Stimulated activated CD4-positive, alpha-beta T cell treated with anti-CD3 and anti-CD28 coated beads, Interleukin-2, amount 100 ng/mL, for 48 hours (primary cell): ENCODE data around the gene ZFY.
"Not testable (repeated sequence)": the region's sequence is repeated elsewhere in the genome, so short reads cannot be mapped to it uniquely, and the experiment has no call there.

ENCODE experiments used
- DNase-seq, 2 donors: peaks; one replicate each; pipeline ENCODE4 v3.0.0-alpha.2; 2020

ZFY gene

DNA sequence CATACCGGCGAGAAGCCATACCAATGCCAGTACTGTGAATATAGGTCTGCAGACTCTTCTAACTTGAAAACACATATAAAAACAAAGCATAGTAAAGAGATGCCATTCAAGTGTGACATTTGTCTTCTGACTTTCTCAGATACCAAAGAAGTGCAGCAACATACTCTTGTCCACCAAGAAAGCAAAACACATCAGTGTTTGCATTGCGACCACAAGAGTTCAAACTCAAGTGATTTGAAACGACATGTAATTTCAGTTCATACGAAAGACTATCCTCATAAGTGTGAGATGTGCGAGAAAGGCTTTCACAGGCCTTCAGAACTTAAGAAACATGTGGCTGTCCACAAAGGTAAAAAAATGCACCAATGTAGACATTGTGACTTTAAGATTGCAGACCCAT is 44.1 kb downstream of the ZFY start:
- no peak for DNase-seq

- no peak for DNase-seq
Measured at GRCh38 chrY:2984491-2984890, 49.3 kb downstream of the ZFY start.

- not testable (repeated sequence) for DNase-seq
Measured at GRCh38 chrY:2987178-2987577, 52.0 kb downstream of the ZFY start.

GRCh38 chrY:2997369-2997768 is 62.2 kb downstream of the ZFY start:
- DNase-seq = not testable (repeated sequence)

DNA sequence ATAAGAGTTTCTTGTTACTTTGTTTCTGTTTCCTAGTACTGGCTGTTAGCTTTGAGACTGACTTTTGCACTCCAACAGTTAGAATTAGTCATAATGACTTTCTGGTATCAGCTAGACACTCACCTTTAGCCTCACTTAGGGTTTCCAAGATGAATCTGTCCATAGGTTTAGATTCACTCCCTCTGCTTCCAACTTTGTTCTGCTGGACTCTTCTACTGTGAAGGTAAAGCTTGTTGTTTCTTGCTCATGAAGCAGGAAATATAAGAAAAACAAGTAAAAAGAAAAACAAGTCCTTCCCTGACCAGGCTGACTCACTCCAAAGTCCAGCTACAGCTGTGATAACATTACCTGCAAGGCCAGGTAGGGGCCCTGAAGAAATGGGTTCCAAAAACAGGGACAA is 67.0 kb downstream of the ZFY start:
- no peak for DNase-seq

DNA sequence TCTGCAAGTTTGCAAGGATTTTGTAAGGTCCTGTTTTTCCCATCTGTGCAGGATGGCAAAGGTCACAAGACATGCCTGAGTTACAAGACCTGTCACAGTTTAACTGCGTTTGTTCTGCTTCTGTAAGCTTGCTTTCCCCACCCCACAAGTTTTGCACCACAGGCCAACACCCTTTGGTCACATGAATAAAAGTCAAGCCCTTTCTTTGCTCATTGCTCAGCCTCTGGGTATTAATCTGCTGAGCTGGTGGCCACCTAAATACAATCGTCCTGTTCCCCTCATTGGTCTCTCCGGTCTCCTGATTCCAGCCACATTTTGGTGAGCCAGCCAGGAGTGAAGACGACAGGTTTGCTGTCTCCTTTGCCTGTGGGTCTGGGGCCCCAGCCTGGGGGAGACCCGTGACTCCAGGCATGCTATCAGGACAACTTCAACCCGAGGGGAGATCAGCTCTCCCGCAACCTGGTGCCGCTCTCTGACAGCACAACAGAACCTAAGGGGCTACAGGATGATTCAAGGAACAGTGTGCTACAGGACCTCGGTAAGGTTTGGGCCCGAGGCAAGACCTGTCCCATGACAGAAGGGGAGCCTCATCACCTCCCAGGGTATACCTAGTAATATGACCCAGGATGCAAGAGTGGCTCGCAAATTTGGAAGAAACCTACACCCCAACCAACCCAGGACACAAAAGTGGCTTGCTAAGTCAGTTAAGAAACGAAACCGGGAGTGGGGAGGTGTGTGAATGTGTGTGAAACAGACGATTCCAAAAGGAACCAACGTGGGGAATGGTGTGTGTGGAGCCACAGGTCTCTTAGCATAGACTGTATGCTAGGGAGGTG is 67.7 kb downstream of the ZFY start:
- DNase-seq = no peak

DNA sequence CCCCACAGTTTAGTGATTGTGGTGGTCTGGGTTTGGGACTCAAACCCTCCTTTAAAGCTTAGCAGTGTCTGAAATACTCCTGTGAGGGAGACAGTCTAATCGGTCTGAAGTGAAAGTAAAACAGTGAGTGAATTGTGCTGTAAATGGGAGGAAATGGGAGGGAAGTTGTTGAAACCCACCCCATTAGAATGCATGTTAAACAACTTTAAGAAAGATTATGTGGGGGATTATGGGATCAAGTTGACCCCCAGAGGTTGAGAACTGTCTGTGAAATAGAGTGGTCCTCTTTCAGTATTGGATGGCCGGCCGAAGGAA is 68.3 kb downstream of the ZFY start:
- no peak for DNase-seq

DNA sequence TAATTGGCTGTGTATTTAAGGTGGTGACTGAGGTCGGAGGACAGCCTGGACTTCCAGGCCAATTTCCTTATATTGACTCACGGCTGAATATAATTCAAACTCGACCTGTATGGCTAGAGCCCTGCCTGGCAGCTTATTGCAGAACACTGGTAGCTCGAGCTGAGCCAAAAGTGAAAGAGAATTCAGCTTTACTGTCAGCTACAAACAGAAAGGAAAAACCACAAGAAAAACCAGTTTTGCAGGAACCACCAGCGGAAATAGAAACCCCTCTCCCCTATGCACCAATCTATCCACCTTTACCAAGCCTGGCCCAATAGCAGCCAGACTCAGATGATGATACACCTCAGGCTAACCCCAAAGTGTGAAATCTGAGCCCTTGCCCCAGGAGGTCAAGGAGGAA is 68.7 kb downstream of the ZFY start:
- DNase-seq = no peak

DNA sequence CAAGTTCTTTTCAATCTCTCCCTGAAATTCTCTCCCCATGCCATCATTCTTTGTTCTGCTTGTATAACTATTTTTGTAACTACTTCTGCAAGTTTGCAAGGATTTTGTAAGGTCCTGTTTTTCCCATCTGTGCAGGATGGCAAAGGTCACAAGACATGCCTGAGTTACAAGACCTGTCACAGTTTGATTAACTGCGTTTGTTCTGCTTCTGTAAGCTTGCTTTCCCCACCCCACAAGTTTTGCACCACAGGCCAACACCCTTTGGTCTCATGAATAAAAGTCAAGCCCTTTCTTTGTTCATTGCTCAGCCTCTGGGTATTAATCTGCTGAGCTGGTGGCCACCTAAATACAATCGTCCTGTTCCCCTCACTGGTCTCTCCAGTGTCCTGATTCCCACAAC is 70.8 kb downstream of the ZFY start:
- DNase-seq = not testable (repeated sequence)

GRCh38 chrY:3007967-3008366 is 72.8 kb downstream of the ZFY start:
- no peak for DNase-seq

DNA sequence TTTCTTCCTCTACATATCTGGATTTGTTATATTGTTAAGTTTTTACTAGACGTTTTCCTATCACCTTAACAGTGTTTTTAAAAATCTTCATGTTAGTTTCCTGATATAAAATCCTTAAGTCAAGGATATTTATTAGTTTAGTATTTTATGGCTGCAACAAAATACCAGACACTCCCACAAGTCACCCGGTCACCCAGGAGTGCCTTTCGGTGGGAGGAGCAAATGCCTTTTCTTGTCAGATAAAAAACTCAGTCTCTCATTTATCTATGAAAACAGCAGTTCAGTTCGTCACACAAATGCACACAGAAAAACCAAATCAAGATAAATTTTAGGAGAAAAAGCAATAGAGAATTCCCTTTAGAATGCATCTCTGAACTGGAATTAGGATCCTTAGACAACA is 77.0 kb downstream of the ZFY start:
- DNase-seq = no peak

- no peak for DNase-seq
Measured at GRCh38 chrY:3016594-3016993, 81.4 kb downstream of the ZFY start.

GRCh38 chrY:3018546-3018945 is 83.4 kb downstream of the ZFY start:
- no peak for DNase-seq

- DNase-seq = no peak
Measured at GRCh38 chrY:3019584-3019983, 84.4 kb downstream of the ZFY start.

GRCh38 chrY:3021176-3021575 is 86.0 kb downstream of the ZFY start:
- DNase-seq = no peak

DNA sequence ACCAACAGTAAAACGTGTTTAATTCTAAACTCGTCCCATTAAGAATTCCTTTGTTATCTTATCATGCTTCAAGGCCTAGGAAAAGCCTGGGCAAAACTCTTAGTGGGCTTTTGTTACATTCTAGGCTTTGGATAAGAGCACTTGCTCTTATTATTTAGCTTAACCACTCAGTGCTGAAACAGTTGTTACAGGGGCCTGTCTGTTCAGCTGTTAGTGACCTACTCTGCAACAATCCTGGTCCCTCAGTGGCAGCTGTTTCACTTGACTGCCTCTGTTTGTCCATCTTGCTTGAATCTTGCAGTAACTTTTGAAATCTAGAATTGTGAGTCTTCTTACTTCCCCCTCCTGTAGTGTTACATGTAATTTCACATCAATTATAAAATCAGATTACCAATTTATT is 88.4 kb downstream of the ZFY start:
- no peak for DNase-seq

GRCh38 chrY:3025357-3025756 is 90.2 kb downstream of the ZFY start:
- no peak for DNase-seq
